Osteocyte (in vitro differentiated cells): ENCODE data around the gene TSPAN33. TPM values are rescaled to one million over a fixed set of nuclear protein-coding genes. Genes with fewer than 3 reads are reported as not detected.
"Not testable (repeated sequence)": the region's sequence is repeated elsewhere in the genome, so short reads cannot be mapped to it uniquely, and the experiment has no call there.

ENCODE experiments used
- DNase-seq: peaks from one replicate; pipeline ENCODE4 v3.0.0; 2021; ENCODE audit warnings: mixed read lengths; ENCODE audit not compliant: unreplicated experiment; ENCODE audit errors: extremely low spot score
- H3K27ac Mint-ChIP-seq: one replicate; pipeline ENCODE4 v1.8.0; 2021; ENCODE audit warnings: mild to moderate bottlenecking, mixed read lengths; ENCODE audit not compliant: unreplicated experiment
- H3K27me3 Mint-ChIP-seq: one replicate; pipeline ENCODE4 v1.8.0; 2021; ENCODE audit warnings: mixed read lengths; ENCODE audit not compliant: unreplicated experiment
- H3K36me3 Mint-ChIP-seq: one replicate; pipeline ENCODE4 v1.8.0; 2021; ENCODE audit warnings: mixed read lengths; ENCODE audit not compliant: unreplicated experiment
- H3K4me1 Mint-ChIP-seq: one replicate; pipeline ENCODE4 v1.8.0; 2021; ENCODE audit warnings: mixed read lengths; ENCODE audit not compliant: unreplicated experiment
- H3K4me3 Mint-ChIP-seq: one replicate; pipeline ENCODE4 v1.8.0; 2021; ENCODE audit warnings: mild to moderate bottlenecking, moderate library complexity, mixed read lengths; ENCODE audit not compliant: unreplicated experiment
- H3K9me3 Mint-ChIP-seq: one replicate; pipeline ENCODE4 v1.8.0; 2021; ENCODE audit warnings: mixed read lengths; ENCODE audit not compliant: unreplicated experiment
- CTCF ChIP-seq: fragments of 200-600 bp; sonication (generic); IDR thresholded peaks from 2 replicates; pipeline ENCODE4 v1.5.0; 2021; ENCODE audit warnings: antibody characterized with exemption, mild to moderate bottlenecking, moderate library complexity
- total RNA-seq: library from RNA; stranded (reverse); gene quantifications from 2 replicates; pipeline ENCODE4 v1.2.1, GENCODE V29; 2021

TSPAN33 gene
- total RNA-seq, 1 donor from 2014 or later, result 1.2 TPM

DNA sequence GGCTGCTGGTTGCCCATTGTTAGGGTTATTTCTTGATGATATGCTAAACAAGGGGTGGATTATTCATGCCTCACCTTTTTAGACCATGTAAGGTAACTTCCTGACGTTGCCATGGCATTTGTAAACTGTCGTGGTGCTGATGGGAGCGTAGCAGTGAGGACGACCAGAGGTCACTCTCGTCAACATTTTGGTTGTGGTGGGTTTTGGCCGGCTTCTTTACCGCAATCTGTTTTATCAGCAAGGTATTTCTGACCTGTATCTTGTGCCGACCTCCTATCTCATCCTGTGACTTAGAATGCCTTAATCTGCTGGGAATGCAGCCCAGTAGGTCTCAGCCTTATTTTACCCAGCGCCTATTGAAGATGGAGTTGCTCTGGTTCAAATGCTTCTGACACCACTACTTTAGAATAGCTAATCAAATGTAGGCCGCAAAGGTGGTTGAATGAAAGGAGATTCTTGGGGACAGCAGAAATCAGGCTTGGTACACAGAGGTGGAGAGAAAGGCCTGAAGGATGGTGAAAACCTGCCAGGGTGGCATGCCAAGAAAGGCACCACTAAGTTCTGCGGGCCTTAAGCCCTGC, 26.0 kb downstream of the TSPAN33 start:
- no peak overlapping the region for H3K4me3 Mint-ChIP-seq

GRCh38 chr7:129173861-129174260, 29.4 kb downstream of the TSPAN33 start:
- DNase-seq, H3K9me3 Mint-ChIP-seq, H3K36me3 Mint-ChIP-seq, H3K4me3 Mint-ChIP-seq, H3K27ac Mint-ChIP-seq: not testable (repeated sequence)
- Mint-ChIP-seq H3K27me3 (peaks cover 24% of the 10 kb centered on the region), H3K4me1 (peaks cover 20% of the 10 kb centered on the region)

More for the DNA sequence above, 26.0 kb downstream of the TSPAN33 start:
- Mint-ChIP-seq H3K4me1 (peaks cover 9% of the 10 kb centered on the region), H3K36me3 (no peaks in the 10 kb centered on the region), H3K27me3 (peaks cover 29% of the 10 kb centered on the region), H3K27ac (no peak overlapping the region), H3K9me3 (no peaks in the 10 kb centered on the region)
- no peak for TF ChIP-seq CTCF
- DNase-seq, result no peak

DNA sequence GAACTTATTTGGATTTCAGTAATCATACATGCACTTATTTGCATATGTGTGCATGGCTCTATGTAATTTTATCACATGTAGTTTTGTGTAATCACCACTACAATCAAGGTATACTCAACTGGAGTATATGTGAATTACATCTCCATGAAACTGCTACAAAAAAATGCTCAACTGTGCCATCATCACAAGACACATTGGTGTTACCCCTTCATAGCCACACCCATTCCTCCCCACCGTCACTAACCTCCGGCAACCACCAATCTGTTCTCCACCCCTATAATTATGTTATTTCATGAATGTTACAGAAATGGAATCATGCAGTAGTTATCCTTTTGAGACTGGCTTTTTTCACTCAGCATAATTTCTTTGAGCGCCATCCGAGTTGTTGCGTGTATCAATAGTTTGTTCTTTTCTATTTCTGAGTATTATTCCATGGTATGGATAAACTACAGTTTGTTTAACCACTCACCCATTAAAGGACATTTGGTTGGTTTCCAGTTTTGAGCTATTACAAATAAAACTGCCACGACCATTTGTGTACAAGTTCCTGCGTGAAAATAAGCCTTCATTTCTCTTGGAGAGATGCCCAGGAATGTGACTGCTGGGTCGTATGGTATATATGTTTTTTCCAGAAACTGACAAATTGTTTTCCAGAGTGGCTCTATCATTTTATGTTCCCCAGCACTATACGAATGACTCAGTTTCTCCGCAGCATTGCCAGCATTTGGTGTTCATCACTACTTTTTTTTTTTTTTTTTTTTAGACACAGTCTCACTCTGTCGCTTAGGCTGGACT, 32.6 kb downstream of the TSPAN33 start:
- no peak overlapping the region for H3K4me3 Mint-ChIP-seq
- TF ChIP-seq CTCF, result no peak
- H3K9me3 Mint-ChIP-seq, result no peaks in the 10 kb centered on the region
- peaks cover 14% of the 10 kb centered on the region for H3K4me1 Mint-ChIP-seq
- no peaks in the 10 kb centered on the region for H3K36me3 Mint-ChIP-seq
- peaks cover 45% of the 10 kb centered on the region for H3K27me3 Mint-ChIP-seq
- H3K27ac Mint-ChIP-seq, result no peak overlapping the region
- DNase-seq, result no peak

DNA sequence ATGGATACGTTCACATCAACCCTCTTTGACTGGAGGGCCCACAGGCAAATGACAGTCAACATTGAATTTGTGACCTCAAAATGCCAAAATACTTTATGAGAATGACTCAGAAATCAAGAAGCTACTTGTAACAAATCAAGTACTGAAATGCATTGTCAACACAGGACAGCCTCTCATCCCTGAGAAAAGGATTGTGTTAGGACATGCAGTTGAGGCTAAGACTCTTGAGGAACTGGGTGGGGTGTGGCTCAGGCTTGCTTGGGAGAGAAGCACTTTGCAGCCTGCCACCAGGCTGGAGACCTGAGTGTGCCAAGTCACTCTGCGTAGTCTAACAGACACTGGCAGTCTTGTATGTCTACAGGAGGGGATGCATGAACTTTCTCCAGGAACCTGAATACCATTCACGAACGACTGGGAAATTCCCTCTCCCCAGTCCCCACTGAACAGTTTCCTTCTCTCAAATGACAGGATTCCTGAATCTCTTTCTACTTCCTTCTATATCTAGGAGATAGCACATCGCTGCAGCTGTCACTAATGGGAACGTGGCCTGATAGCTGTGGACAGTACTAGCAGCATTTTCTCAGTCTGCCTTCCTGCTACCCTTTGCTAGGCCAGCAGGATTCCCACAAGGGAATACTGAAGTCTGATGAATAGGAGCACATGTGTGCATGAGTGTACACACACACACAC, 40.6 kb downstream of the TSPAN33 start:
- no peaks in the 10 kb centered on the region for H3K36me3 Mint-ChIP-seq
- H3K4me1 Mint-ChIP-seq, result peaks cover 9% of the 10 kb centered on the region
- DNase-seq, result no peak
- H3K27ac Mint-ChIP-seq, result no peak overlapping the region
- TF ChIP-seq CTCF, result no peak
- no peak overlapping the region for H3K4me3 Mint-ChIP-seq
- peaks cover 14% of the 10 kb centered on the region for H3K27me3 Mint-ChIP-seq
- H3K9me3 Mint-ChIP-seq, result no peaks in the 10 kb centered on the region

GRCh38 chr7:129186749-129187260, 42.3 kb downstream of the TSPAN33 start:
- TF ChIP-seq CTCF, result no peak
- H3K27me3 Mint-ChIP-seq, result no peaks in the 10 kb centered on the region
- DNase-seq, result no peak
- H3K27ac Mint-ChIP-seq, result no peak overlapping the region
- no peak overlapping the region for H3K4me3 Mint-ChIP-seq
- H3K36me3 Mint-ChIP-seq, result peaks cover 4% of the 10 kb centered on the region
- peaks cover 13% of the 10 kb centered on the region for H3K4me1 Mint-ChIP-seq
- no peaks in the 10 kb centered on the region for H3K9me3 Mint-ChIP-seq
